ENCODE data around the gene NLGN1.

NLGN1 gene

GRCh38 chr3:174335324-174335723, 937.8 kb downstream of the NLGN1 start:
- DNase-seq (ENCODE audit: low spot score): no peak

- DNase-seq (ENCODE audit: low spot score): no peak
Observed at GRCh38 chr3:174335910-174336309, 938.4 kb downstream of the NLGN1 start.
